ENCODE results near the gene CEP78. TPM values are rescaled to one million over a fixed set of nuclear protein-coding genes. Genes with fewer than 3 reads are reported as not detected.

Gene CEP78
- total RNA-seq, 1 experiment from 2014 or later, result 10.7 TPM

DNA sequence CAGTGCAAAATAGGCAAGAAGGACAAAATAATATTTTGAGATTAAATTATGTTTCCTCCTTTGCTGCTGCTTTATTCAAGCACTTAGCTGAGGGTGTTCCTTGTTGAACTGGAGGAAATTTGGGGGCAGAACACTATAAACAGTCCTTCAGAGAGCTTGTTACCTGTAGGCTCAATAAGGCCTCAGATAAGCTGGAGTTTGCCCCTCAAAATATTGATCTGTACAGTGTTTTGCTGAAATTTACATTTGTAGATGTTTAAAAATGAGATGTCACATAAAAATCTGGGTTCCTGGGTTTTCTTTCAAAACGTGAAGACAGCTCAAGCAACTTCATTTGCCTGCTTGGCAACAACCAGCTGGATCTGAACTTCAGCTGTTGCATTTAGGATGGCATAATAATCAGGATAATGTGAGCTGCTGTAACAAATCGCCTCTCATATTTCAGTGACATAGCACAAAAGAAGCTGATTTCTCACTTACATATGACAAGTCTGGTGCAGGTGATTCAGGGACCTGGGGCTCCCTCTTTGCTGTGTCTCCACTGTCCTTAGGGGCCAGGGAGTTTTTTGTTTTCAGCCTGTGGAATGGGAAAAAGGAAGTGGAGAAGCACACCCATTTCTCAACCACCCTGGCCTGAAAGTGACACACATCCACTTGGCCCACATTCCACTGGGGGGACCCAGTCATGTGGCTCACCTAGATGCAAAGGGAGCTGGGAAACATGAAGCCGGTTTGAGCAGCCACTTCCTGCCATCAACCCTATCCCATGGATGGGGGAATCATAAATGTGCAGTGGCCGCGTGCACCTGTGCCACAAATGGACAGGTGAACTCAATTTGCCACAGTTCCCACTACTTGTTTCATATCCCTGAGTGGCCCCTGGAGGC lies 58.7 kb downstream of the CEP78 start:
- peaks cover under 1% of the 10 kb centered on the region; the same call in 1 of the 2 replicates for H3K36me3 ChIP-seq
- no peak for DNase-seq
- H3K9me3 ChIP-seq, result no peaks in the 10 kb centered on the region
- no peak overlapping the region for H3K4me3 ChIP-seq
- H3K27me3 ChIP-seq, result no peaks in the 10 kb centered on the region

- H3K4me3 ChIP-seq, result no peak overlapping the region
- H3K9me3 ChIP-seq, result no peaks in the 10 kb centered on the region
- H3K36me3 ChIP-seq, result peaks cover 7% of the 10 kb centered on the region
- DNase-seq, result no peak
- H3K27me3 ChIP-seq, result no peaks in the 10 kb centered on the region
These were observed 59.3 kb downstream of the CEP78 start for GRCh38 chr9:78295177-78295575.

DNA sequence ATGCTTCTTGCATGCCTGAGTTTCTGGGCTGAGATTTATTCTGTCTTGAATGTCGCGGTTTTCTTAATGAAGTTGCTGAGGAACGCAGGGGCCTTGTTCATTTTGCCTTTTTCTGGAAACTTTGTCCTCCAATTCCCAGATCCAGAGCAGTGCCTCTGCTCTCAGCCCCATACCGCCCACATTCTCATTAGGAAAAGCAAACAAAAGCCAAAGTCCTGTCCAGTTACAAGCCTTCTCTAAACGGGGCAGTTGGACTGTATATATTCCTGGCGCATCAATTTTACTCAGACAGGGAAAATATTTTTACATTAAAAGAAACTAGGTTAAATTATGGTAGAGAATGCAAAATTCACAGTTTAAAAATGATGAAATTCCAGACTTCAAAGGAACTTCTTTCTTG lies 59.9 kb downstream of the CEP78 start:
- Histone ChIP-seq H3K4me3 (peak overlapping the region; percentile 89), H3K9me3 (no peaks in the 10 kb centered on the region), H3K36me3 (peaks cover 9% of the 10 kb centered on the region), H3K27me3 (no peaks in the 10 kb centered on the region)
- DNase-seq, result no peak

DNA sequence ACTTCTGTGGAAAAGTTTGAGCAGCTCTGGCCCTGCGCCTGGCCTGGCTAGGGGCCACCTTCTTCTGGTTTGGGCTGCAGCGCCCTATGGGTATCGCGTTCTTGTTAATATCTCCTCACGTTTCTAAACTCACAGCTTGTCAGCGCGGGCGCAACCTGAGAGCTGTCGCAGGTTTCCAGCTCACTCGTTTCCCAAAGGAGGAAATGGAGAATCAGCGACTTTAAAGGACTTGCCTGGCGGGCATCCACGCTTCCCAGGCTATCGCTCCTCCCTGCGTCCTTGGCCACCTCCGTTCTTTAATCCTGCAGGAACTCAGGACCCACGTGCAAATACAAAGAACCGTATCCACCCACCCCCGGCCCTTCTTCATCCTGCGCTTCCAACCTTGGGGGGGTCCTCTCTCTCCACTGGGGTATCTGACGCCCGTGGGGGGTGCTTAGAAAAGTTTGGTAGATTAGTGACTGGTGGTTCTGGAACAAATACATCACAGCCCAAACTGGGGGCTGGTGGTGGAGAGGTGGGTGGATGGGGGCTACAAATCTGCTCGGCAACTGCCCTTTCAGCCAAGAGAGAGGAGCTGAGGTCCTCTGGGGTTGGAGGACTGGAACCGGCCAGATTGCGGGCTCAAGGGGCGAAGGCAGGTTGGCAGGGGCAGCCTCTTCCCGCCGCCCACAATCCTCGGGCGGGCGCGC lies 60.5 kb downstream of the CEP78 start:
- DNase-seq, result peak; percentile 59
- H3K9me3 ChIP-seq, result no peaks in the 10 kb centered on the region
- H3K27me3 ChIP-seq, result no peaks in the 10 kb centered on the region
- H3K36me3 ChIP-seq, result peaks cover 15% of the 10 kb centered on the region
- H3K4me3 ChIP-seq, result peak overlapping the region; percentile 89

DNA sequence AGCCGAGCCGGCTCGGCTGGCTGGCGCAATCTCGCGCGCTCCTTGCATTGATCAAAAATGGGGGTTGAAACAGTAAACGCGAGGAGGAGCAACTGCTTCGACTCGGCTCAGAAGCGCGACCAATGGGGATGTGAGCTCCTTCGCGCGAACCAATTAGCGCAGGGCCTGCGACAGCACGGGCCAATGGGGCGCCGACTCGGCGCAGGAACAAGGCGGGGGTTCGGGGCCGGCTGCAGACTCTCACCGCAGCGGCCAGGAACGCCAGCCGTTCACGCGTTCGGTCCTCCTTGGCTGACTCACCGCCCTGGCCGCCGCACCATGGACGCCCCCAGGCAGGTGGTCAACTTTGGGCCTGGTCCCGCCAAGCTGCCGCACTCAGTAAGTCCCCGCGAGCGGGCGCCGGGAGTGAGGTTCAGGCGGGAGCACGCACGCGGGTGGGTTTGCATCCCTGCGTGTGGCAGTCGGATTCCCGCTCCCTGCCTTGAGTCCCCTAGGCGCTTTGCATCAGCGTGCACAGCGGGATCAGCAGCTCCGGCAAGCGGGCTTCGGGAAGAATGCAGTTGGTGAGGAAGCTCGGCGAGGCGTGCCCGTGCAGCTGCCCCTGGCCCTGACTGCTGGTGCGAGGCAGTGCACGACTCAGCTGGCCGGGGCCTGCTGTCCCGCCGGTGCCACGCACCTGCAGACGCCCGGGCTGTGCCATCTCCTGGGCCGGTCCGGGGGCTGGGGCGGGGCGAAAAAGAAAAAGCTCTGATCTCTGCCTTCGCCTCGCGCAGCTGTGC lies 61.2 kb downstream of the CEP78 start, which contains the start of gene PSAT1:
Gene PSAT1, plus strand, starts transcription at position 233 of the 779 bp plus-strand sequence. Its CDS starts 86 bp downstream, at position 319.
- DNase-seq, result peak; percentile 94
- peak within 1 kb of the TSS; percentile 89 for H3K4me3 ChIP-seq
- peaks cover 22% of the 10 kb centered on the region for H3K36me3 ChIP-seq
- no peaks in the 10 kb centered on the region for H3K9me3 ChIP-seq
- no peaks in the 10 kb centered on the region for H3K27me3 ChIP-seq

GRCh38 chr9:78297672-78297961 lies 61.7 kb downstream of the CEP78 start:
- no peak for DNase-seq
- Histone ChIP-seq H3K27me3 (no peaks in the 10 kb centered on the region), H3K4me3 (peak overlapping the region; percentile 89), H3K9me3 (no peaks in the 10 kb centered on the region), H3K36me3 (peaks cover 24% of the 10 kb centered on the region)

- peak overlapping the region; percentile 89 for H3K4me3 ChIP-seq
- H3K36me3 ChIP-seq, result peaks cover 30% of the 10 kb centered on the region
- peak; percentile 19 for DNase-seq
- no peaks in the 10 kb centered on the region for H3K27me3 ChIP-seq
- H3K9me3 ChIP-seq, result no peaks in the 10 kb centered on the region
These were observed 62.3 kb downstream of the CEP78 start for GRCh38 chr9:78298046-78298765.

DNA sequence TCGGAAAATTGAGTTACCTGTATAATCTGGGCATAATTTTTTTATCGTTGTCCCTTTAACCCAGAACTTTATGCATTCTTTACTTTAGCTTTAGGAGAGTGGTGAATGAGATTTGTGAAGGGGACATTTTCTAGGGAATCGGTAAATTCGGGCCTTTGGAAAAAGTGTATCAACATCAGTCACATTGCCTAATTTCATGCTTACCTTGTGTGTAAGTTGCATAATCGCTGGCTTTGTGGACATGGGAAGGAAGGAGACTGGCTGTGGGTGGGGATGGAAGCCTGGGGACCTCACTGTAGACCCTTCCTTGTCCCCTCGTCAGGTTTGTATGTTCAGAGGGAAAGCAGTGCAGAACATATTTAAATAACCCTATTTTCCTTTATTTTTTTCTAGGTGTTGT lies 64.3 kb downstream of the CEP78 start:
- Histone ChIP-seq H3K4me3 (no peak overlapping the region), H3K9me3 (no peaks in the 10 kb centered on the region), H3K36me3 (peaks cover 48% of the 10 kb centered on the region), H3K27me3 (no peaks in the 10 kb centered on the region)
- no peak for DNase-seq

GRCh38 chr9:78301466-78301865 lies 65.6 kb downstream of the CEP78 start:
- H3K27me3 ChIP-seq, result no peaks in the 10 kb centered on the region
- H3K4me3 ChIP-seq, result no peak overlapping the region
- no peak for DNase-seq
- H3K36me3 ChIP-seq, result peaks cover 59% of the 10 kb centered on the region
- H3K9me3 ChIP-seq, result no peaks in the 10 kb centered on the region

- no peaks in the 10 kb centered on the region for H3K27me3 ChIP-seq
- DNase-seq, result no peak
- peaks cover 72% of the 10 kb centered on the region for H3K36me3 ChIP-seq
- H3K9me3 ChIP-seq, result no peaks in the 10 kb centered on the region
- H3K4me3 ChIP-seq, result no peak overlapping the region
These were observed 67.6 kb downstream of the CEP78 start for GRCh38 chr9:78303377-78304062.

GRCh38 chr9:78304357-78304756 lies 68.5 kb downstream of the CEP78 start:
- H3K4me3 ChIP-seq, result no peak overlapping the region
- H3K36me3 ChIP-seq, result peaks cover 74% of the 10 kb centered on the region
- H3K27me3 ChIP-seq, result no peaks in the 10 kb centered on the region
- H3K9me3 ChIP-seq, result no peaks in the 10 kb centered on the region
- DNase-seq, result no peak

- Histone ChIP-seq H3K4me3 (no peak overlapping the region), H3K9me3 (no peaks in the 10 kb centered on the region), H3K27me3 (no peaks in the 10 kb centered on the region), H3K36me3 (peaks cover 61% of the 10 kb centered on the region)
- DNase-seq, result no peak
These were observed 70.6 kb downstream of the CEP78 start for GRCh38 chr9:78306222-78307076.

GRCh38 chr9:78307360-78307759 lies 71.5 kb downstream of the CEP78 start:
- no peaks in the 10 kb centered on the region for H3K27me3 ChIP-seq
- H3K4me3 ChIP-seq, result no peak overlapping the region
- no peak for DNase-seq
- no peaks in the 10 kb centered on the region for H3K9me3 ChIP-seq
- peaks cover 56% of the 10 kb centered on the region for H3K36me3 ChIP-seq

GRCh38 chr9:78309066-78309465 lies 73.2 kb downstream of the CEP78 start:
- Histone ChIP-seq H3K4me3 (no peak overlapping the region), H3K27me3 (no peaks in the 10 kb centered on the region), H3K9me3 (no peaks in the 10 kb centered on the region)

GRCh38 chr9:78311075-78311474 lies 75.2 kb downstream of the CEP78 start:
- Histone ChIP-seq H3K36me3 (peaks cover 31% of the 10 kb centered on the region), H3K27me3 (no peaks in the 10 kb centered on the region), H3K9me3 (no peaks in the 10 kb centered on the region), H3K4me3 (no peak overlapping the region)
- DNase-seq, result no peak

More at GRCh38 chr9:78309066-78309465, 73.2 kb downstream of the CEP78 start:
- peaks cover 49% of the 10 kb centered on the region for H3K36me3 ChIP-seq
- DNase-seq, result no peak
